GM21529 (cell line): ENCODE results near the gene GPR35.

Source experiments
- ATAC-seq: cut with Tn5 transposase; IDR thresholded peaks from one replicate; pipeline ENCODE4 v1.9.1; 2021; ENCODE audit not compliant: unreplicated experiment

The GPR35 gene

DNA sequence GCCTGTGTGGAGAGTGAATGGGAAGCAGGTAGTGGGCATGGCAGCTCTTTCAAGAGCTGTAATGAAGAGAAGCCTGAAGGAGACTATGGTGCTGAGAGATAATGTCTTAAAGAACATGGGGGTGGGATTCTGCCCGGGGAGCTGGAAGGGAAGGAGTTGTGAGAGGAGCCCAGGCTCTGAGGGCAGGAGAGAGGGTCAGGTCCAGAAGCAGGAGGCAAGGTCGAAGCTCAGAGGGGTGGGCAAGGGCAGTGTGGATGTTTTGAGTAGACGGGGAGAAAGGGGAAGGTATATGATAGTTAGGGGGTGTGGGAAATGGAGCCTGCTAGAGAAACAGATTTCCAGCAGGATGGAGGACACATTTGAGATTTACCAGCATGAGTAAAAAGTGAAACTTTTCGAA, 36.6 kb upstream of the GPR35 start:
- no peak for ATAC-seq

- ATAC-seq: no peak
Measured at GRCh38 chr2:240589375-240589774, 35.9 kb upstream of the GPR35 start.

- ATAC-seq: no peak
Measured at GRCh38 chr2:240589850-240590525, 35.3 kb upstream of the GPR35 start.

DNA sequence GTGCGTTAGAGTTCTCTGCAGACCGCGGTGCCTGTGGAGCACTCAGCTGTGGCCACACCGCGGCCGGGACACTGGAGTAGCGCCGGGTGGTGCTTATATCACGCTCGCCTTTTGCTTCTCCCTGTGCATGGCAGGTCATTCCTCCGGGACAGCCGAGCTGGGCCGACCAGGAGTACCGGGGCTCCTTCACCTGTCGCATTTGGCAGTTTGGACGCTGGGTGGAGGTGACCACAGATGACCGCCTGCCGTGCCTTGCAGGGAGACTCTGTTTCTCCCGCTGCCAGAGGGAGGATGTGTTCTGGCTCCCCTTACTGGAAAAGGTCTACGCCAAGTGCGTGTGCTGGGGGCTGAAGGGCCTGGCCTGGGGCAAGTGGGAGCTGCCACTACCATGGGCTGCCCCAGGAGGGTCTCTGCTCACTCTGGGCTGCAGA, 34.6 kb upstream of the GPR35 start:
- no peak for ATAC-seq

GRCh38 chr2:240591226-240591625, 34.1 kb upstream of the GPR35 start:
- ATAC-seq: no peak

DNA sequence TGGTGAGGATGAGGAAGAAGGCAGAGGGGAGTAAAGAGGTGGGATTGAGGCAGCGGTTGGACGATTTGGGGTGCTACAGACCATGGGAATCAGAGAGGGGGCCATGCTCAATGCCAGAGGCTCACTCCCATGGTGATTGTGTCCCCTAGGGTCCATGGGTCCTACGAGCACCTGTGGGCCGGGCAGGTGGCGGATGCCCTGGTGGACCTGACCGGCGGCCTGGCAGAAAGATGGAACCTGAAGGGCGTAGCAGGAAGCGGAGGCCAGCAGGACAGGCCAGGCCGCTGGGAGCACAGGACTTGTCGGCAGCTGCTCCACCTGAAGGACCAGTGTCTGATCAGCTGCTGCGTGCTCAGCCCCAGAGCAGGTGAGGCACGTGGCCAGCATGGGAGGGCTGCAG, 33.5 kb upstream of the GPR35 start:
- ATAC-seq: no peak

GRCh38 chr2:240593026-240593702, 32.1 kb upstream of the GPR35 start:
- ATAC-seq: no peak

- no peak for ATAC-seq
Measured at GRCh38 chr2:240593703-240594451, 31.4 kb upstream of the GPR35 start.

DNA sequence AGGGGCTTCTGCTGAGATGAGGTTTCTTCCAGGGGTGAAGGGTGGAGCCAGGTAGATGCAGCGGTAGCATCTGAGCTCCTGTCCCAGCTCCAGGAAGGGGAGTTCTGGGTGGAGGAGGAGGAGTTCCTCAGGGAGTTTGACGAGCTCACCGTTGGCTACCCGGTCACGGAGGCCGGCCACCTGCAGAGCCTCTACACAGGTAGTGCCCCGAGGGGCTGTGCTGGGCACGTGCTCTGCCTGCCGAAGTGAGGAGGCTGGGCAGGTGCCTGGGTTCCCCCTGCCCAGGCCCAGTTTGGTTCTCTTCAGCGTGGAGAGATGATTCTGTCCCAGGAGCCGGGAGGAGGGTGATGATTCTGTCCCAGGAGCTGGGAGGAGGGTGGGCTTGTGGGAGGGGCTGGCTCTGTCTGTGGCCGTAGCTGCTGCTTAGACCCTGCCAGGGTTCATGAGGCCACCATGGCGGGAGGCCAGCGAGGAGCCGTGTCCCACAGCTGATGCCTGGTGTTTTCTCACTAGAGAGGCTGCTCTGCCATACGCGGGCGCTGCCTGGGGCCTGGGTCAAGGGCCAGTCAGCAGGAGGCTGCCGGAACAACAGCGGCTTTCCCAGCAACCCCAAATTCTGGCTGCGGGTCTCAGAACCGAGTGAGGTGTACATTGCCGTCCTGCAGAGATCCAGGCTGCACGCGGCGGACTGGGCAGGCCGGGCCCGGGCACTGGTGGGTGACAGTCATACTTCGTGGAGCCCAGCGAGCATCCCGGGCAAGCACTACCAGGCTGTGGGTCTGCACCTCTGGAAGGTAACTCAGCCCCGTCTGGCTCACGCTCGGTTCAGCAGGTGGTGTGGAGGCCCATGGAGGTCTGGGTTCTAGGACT, 30.5 kb upstream of the GPR35 start:
- ATAC-seq: no peak

- no peak for ATAC-seq
Measured at GRCh38 chr2:240595381-240596079, 29.8 kb upstream of the GPR35 start.

DNA sequence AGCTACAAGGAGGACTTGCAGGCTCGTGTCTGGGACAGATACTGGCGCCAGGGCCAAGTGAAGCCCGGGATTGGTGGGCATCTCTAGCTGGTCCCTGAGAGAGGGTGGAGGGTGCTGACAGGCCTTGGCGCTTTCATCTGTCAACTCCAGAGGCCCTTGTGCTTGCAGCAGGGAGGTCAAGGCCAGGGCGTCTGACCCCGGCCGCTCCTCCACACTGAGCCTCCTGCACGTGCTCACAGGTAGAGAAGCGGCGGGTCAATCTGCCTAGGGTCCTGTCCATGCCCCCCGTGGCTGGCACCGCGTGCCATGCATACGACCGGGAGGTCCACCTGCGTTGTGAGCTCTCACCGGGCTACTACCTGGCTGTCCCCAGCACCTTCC, 29.2 kb upstream of the GPR35 start:
- no peak for ATAC-seq

GRCh38 chr2:240596491-240596931, 28.8 kb upstream of the GPR35 start:
- no peak for ATAC-seq

GRCh38 chr2:240597054-240597418, 28.2 kb upstream of the GPR35 start:
- no peak for ATAC-seq

GRCh38 chr2:240597419-240598181, 27.7 kb upstream of the GPR35 start:
- no peak for ATAC-seq

DNA sequence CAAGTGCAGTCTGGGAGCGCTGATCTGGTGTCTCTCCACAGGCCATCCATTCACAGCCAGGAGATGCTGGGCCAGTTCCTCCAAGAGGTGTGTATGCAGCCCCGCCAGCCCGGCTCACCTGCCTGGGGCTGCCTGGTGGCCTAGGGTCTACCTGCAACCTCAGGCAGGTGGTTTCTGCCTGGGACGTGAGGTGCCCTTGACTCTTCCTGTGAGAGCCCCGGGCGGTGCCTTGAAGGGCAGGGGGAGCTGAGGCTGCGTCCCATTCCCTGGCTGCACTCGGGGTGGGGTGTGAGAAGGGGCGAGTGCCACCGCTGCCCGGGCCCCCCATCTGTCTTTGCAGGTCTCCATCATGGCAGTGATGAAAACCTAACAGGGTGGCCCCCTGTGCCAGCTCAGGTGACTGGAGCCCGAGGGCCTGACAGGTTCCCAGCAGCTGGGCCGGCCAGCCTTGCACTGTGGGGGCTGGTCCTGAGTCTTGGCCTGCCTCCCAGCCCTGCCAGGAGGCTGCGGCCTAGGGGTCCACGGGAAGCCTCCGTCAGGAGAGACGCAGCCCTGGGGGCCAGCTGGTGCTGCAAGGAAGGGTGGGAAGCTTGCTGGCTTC, 26.9 kb upstream of the GPR35 start:
- ATAC-seq: no peak

GRCh38 chr2:240599141-240599583, 26.1 kb upstream of the GPR35 start:
- no peak for ATAC-seq

DNA sequence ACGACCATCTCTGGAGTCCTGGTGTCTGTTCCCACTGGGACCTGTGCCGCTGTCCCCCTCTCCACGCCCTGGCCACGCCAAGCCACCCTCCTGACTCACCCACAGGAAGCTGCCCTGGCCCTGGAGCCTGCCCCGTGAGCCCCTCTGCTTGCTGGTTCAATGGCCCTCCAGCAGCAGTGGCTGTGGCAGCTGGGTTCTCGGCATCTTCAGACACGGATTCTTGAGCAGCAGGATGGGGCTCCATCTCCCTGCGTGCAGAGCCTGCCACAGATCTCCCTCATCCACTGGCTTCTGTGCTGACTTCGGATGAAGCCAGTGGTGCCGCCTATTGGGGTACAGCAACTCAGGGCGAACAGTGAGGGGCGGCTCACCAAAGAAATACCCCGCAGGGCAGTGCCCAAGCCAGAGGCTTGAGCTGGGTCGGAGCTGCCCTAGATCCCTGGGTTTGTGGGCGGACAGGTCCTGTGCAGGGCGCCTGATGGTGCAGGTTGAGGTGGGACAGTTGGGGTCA, 24.8 kb upstream of the GPR35 start:
- no peak for ATAC-seq

DNA sequence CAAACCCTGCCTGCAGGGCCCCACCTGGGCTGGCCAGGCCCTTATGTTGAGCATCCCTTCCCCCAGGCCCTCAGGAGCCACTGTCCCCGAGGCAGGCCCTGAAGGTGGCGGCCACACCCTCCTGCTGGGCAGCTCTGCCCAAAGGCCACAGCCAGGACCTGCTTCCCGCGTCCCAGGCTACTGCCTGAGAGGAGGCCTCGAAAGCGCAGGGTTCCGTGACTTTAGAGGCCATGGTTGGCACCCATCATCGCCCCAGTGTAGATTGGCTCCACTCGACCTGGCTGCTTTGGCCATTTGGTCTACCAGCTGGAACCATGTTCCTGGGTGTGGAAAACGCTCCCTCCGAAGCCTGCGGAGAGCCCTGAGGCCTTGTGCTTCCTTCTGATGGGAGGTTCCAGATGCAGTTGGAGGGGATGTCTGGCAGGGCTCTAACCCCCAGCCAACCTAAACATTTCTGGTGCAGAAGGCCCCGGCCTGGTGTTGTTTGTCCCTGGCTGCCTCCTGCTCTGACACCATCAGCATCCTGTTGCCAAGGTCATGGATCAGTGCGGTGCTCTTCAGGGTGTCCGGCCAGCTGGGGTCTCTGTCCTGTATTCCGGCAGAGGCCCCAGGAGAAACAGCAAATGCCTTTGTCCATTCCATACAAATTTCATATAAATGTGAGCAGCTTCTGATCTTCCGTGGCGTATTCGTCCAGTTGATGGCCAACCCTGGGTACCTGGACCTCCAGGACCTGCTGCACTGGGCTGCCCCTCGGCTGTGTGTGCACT, 24.0 kb upstream of the GPR35 start:
- no peak for ATAC-seq

GRCh38 chr2:240601831-240602160, 23.5 kb upstream of the GPR35 start:
- no peak for ATAC-seq
